Mesenchymal stem cell (in vitro differentiated cells and primary cell): Measurements from ENCODE around the gene ADGRV1.

Experiments
- DNase-seq: peaks from one replicate; pipeline ENCODE4 v3.0.0-alpha.2; 2013
- H2AFZ ChIP-seq: one replicate; pipeline ENCODE4 v1.6.1; 2013; ENCODE audit warnings: low read depth, mild to moderate bottlenecking, control low read depth, inconsistent platforms, low read length, moderate library complexity
- H2AK5ac ChIP-seq: 2 replicates; pipeline ENCODE4 v1.6.1; 2013; ENCODE audit warnings: low read length, moderate library complexity, mild to moderate bottlenecking, inconsistent platforms; ENCODE audit not compliant: severe bottlenecking
- H2BK120ac ChIP-seq: one replicate; pipeline ENCODE4 v1.6.1; 2013; ENCODE audit warnings: low read depth, mild to moderate bottlenecking, inconsistent platforms, low read length, moderate library complexity
- H2BK12ac ChIP-seq, 2 experiments: one replicate each; pipeline ENCODE4 v1.6.1; 2013; ENCODE audit warnings: inconsistent platforms in 2 of 2, low read length in 2 of 2, mild to moderate bottlenecking in 2 of 2, moderate library complexity in 2 of 2, control low read depth in 1 of 2
- H2BK15ac ChIP-seq: one replicate; pipeline ENCODE4 v1.6.1; 2013; ENCODE audit warnings: mild to moderate bottlenecking, low read depth, inconsistent platforms; ENCODE audit not compliant: poor library complexity, severe bottlenecking
- H2BK5ac ChIP-seq: 2 replicates; pipeline ENCODE4 v1.6.1; 2013; ENCODE audit warnings: low read depth, mild to moderate bottlenecking, low read length, control low read depth, inconsistent platforms; ENCODE audit not compliant: poor library complexity, severe bottlenecking
- H3K14ac ChIP-seq, 2 experiments: one replicate each; pipeline ENCODE4 v1.6.1; 2013; ENCODE audit warnings: inconsistent platforms in 2 of 2, low read length in 2 of 2, control low read depth in 1 of 2, mild to moderate bottlenecking in 1 of 2, moderate library complexity in 1 of 2
- H3K18ac ChIP-seq, 2 experiments: one replicate each; pipeline ENCODE4 v1.6.1; 2013; ENCODE audit warnings: inconsistent platforms in 2 of 2, low read length in 2 of 2, control low read depth in 1 of 2, low read depth in 1 of 2, mild to moderate bottlenecking in 1 of 2
- H3K23ac ChIP-seq, 2 experiments: one replicate each; pipeline ENCODE4 v1.6.1; 2013; ENCODE audit warnings: inconsistent platforms in 2 of 2, low read length in 2 of 2, mild to moderate bottlenecking in 2 of 2, moderate library complexity in 2 of 2, control low read depth in 1 of 2
- H3K27ac ChIP-seq: 2 replicates; pipeline ENCODE4 v1.5.1; 2013; ENCODE audit warnings: mild to moderate bottlenecking, moderate library complexity, low read length, control low read depth, inconsistent platforms; ENCODE audit not compliant: poor library complexity, severe bottlenecking
- H3K27me3 ChIP-seq, 2 experiments: 2 replicates each; pipeline versions ENCODE4 v1.6.1 to v1.7.0; 2013; ENCODE audit warnings: low read length in 2 of 2, mild to moderate bottlenecking in 2 of 2, moderate library complexity in 2 of 2, control low read depth in 1 of 2, inconsistent platforms in 1 of 2; ENCODE audit not compliant: control insufficient read depth in 1 of 2, insufficient read depth in 1 of 2
- H3K36me3 ChIP-seq, 2 experiments: 2 replicates each; pipeline versions ENCODE4 v1.6.1 to v1.7.0; 2013; ENCODE audit warnings: low read length in 2 of 2, control low read depth in 1 of 2, inconsistent platforms in 1 of 2, low read depth in 1 of 2, mild to moderate bottlenecking in 1 of 2; ENCODE audit not compliant: insufficient read depth in 2 of 2, control insufficient read depth in 1 of 2
- H3K4ac ChIP-seq, 2 experiments: one replicate each; pipeline ENCODE4 v1.6.1; 2013; ENCODE audit warnings: inconsistent platforms in 2 of 2, low read length in 2 of 2, mild to moderate bottlenecking in 2 of 2, moderate library complexity in 2 of 2, control low read depth in 1 of 2, low read depth in 1 of 2
- H3K4me1 ChIP-seq: 2 replicates; pipeline ENCODE4 v1.6.1; 2013; ENCODE audit warnings: low read depth, low read length, control low read depth; ENCODE audit not compliant: control insufficient read depth, insufficient read depth
- H3K4me2 ChIP-seq: 2 replicates; pipeline ENCODE4 v1.6.1; 2013; ENCODE audit warnings: low read length, mild to moderate bottlenecking, inconsistent platforms; ENCODE audit not compliant: poor library complexity, severe bottlenecking
- H3K4me3 ChIP-seq, 2 experiments: 2 replicates each; pipeline versions ENCODE4 v1.5.1 to v1.7.0; 2013; ENCODE audit warnings: low read length in 2 of 2, mild to moderate bottlenecking in 2 of 2, control low read depth in 1 of 2, low read depth in 1 of 2; ENCODE audit not compliant: insufficient read depth in 1 of 2
- H3K79me1 ChIP-seq: replicated peaks from 2 replicates; pipeline ENCODE4 v1.6.1; 2013; ENCODE audit warnings: mild to moderate bottlenecking, control low read depth, low read length, inconsistent platforms; ENCODE audit not compliant: poor library complexity, severe bottlenecking
- H3K9ac ChIP-seq: 2 replicates; pipeline ENCODE4 v1.7.0; 2013; ENCODE audit warnings: mild to moderate bottlenecking, low read length, moderate library complexity
- H3K9me3 ChIP-seq: 2 replicates; pipeline ENCODE4 v1.7.0; 2013; ENCODE audit warnings: mild to moderate bottlenecking, low read length; ENCODE audit not compliant: control insufficient read depth
- H4K8ac ChIP-seq: one replicate; pipeline ENCODE4 v1.6.1; 2013; ENCODE audit warnings: inconsistent platforms, mild to moderate bottlenecking, low read length, moderate library complexity
- H4K91ac ChIP-seq: one replicate; pipeline ENCODE4 v1.6.1; 2013; ENCODE audit warnings: mild to moderate bottlenecking, low read length, inconsistent platforms
- WGBS: methylation state at CpG from one replicate; pipeline ENCODE4 v1.1.7; 2013; ENCODE audit warnings: mixed read lengths; 5-methylcytosine and 5-hydroxymethylcytosine counted together

The ADGRV1 gene

DNA sequence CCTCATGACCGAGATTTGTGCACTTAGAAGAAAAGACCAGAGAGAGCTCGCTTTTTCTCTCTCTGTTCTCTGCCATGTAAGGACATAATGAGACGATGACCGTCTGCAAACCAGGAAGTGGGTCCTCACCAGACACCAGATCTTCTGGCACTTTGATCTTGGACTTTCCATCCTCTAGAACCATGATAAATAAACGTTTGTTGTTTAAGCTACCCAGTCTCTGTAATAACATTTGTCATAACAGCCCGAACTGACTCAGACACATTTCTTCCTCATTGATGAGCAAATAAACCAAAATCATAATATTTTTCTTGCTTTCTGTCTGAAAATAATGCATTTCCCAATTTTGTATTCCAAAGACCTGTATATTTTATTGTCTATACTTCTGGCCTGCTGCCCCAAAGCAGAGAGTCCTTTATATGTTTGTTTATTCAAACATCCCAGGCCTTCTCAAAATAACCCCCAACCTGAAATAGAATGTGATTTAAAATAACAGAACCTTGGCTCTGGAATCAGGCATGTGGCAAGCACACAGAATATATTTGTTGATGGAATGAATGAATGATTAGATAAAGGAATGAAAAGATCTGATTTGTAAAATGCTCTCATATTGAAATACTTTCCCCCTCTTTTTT is 396.5 kb downstream of the ADGRV1 start:
- Histone ChIP-seq H4K91ac (no peak overlapping the region), H2AFZ (no peak overlapping the region), H2BK15ac (no peak overlapping the region), H3K4ac (no peak overlapping the region), H3K23ac (no peak overlapping the region), H3K27ac (no peak overlapping the region), H3K79me1 (no peaks in the 10 kb centered on the region), H2AK5ac (no peak overlapping the region), H3K36me3 (no peaks in the 10 kb centered on the region), H3K4me2 (no peak overlapping the region), H3K4me1 (no peaks in the 10 kb centered on the region), H3K14ac (no peak overlapping the region), H2BK120ac (no peak overlapping the region), H4K8ac (no peak overlapping the region), H3K4me3 (no peak overlapping the region), H3K27me3 (no peaks in the 10 kb centered on the region), H3K9ac (no peak overlapping the region), H3K9me3 (no peaks in the 10 kb centered on the region), H3K18ac (no peak overlapping the region), H2BK12ac (no peak overlapping the region), H2BK5ac (no peak overlapping the region)
- DNase-seq, result no peak
- WGBS, result 60% methylated on average over 5 of the region's 6 CpGs

DNA sequence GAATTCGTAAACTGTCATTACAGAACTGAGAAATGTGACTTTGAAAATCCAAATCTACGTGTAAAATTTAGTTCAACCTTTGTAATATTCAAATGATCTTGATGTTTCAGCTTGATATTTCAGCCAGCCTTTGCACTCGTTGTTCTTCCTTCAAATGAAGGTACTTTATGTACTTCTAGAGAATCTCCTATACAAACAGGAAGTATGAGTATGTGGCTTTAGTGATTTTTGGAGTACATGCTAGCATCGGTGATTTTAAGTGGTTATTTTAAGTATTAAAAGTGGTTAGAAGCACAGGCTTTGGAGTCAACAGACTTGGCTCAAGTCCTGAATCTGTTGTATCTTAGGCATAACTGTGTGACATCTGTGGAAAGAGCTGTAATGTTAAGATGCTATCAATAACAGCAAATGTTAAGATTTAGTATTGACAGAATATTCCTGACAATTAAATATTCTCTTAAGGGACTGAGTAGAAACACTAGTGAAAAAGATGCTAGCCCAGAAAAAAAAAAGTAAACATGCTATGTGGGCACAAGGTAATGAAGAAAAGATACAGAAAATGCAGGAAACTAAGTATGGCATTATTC is 398.0 kb downstream of the ADGRV1 start:
- H4K8ac ChIP-seq, result no peak overlapping the region
- no peak overlapping the region for H3K14ac ChIP-seq
- no peak overlapping the region for H3K18ac ChIP-seq

DNA sequence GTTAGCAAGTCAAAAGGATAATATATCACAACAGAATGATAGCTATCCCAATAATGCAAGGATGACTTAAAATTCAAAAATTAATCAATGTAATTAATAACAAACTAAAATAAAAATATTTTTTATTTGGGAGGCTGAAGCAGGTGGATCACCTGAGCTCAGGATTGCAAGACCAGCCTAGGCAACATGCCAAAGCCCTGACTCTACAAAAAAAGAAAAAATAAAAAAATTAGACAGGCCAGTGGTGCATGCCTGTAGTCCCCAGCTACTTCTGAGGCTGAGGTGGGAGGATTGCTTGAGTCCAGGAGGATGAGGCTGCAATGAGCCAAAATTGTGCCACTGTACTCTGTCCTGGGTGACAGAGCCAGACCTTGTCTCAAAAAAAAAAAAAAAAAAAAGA is 399.3 kb downstream of the ADGRV1 start:
- no peak overlapping the region for H3K18ac ChIP-seq
- no peak for DNase-seq
- no peak overlapping the region for H2BK15ac ChIP-seq
- no peaks in the 10 kb centered on the region for H3K4me1 ChIP-seq
- H3K23ac ChIP-seq, result no peak overlapping the region
- H2AFZ ChIP-seq, result no peak overlapping the region
- no peaks in the 10 kb centered on the region for H3K27me3 ChIP-seq
- H4K91ac ChIP-seq, result no peak overlapping the region
- H3K4ac ChIP-seq, result no peak overlapping the region
- no peak overlapping the region for H2BK5ac ChIP-seq
- H2AK5ac ChIP-seq, result no peak overlapping the region
- H3K36me3 ChIP-seq, result no peaks in the 10 kb centered on the region
- no peak overlapping the region for H3K14ac ChIP-seq
- H3K79me1 ChIP-seq, result no peaks in the 10 kb centered on the region
- no peak overlapping the region for H2BK12ac ChIP-seq
- no peak overlapping the region for H2BK120ac ChIP-seq
- H3K9ac ChIP-seq, result no peak overlapping the region
- H3K4me2 ChIP-seq, result no peak overlapping the region
- no peak overlapping the region for H3K27ac ChIP-seq
- H4K8ac ChIP-seq, result no peak overlapping the region
- no peaks in the 10 kb centered on the region for H3K9me3 ChIP-seq
- H3K4me3 ChIP-seq, result no peak overlapping the region

More for the DNA sequence above, 398.0 kb downstream of the ADGRV1 start:
- WGBS, result 0% methylated on average over 1 of the region's 4 CpGs
- no peak overlapping the region for H2BK120ac ChIP-seq
- no peak overlapping the region for H2BK15ac ChIP-seq
- no peak overlapping the region for H4K91ac ChIP-seq
- no peak overlapping the region for H3K23ac ChIP-seq
- H3K4me3 ChIP-seq, result no peak overlapping the region
- no peak overlapping the region for H3K27ac ChIP-seq
- no peaks in the 10 kb centered on the region for H3K79me1 ChIP-seq
- H3K4ac ChIP-seq, result no peak overlapping the region
- peak; percentile 19 for DNase-seq
- no peak overlapping the region for H3K9ac ChIP-seq
- no peaks in the 10 kb centered on the region for H3K36me3 ChIP-seq
- no peaks in the 10 kb centered on the region for H3K27me3 ChIP-seq
- H2AFZ ChIP-seq, result no peak overlapping the region
- no peak overlapping the region for H2BK5ac ChIP-seq
- no peak overlapping the region for H3K4me2 ChIP-seq
- H3K9me3 ChIP-seq, result no peaks in the 10 kb centered on the region
- no peak overlapping the region for H2BK12ac ChIP-seq
- no peaks in the 10 kb centered on the region for H3K4me1 ChIP-seq
- no peak overlapping the region for H2AK5ac ChIP-seq

DNA sequence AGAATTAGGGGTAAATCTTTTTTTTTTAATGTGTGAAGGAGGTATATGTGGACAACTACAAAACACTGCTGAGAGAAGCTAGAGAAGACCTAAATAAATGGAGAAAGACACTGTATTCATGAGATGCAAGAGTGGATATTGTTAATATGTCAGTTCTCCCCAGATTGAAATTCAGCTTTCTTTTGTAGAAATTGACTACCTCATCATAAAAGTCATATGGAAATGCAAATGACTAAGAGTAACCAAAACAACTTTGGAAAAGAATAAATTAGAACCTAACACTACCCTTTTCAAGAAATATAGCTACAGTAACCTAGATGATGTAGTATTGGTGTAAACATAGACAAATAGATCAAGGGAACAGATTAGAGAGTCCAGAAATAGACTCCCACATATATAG is 400.7 kb downstream of the ADGRV1 start:
- H3K4me3 ChIP-seq, result no peak overlapping the region
- H2BK120ac ChIP-seq, result no peak overlapping the region
- DNase-seq, result peak; percentile 15
- H3K18ac ChIP-seq, result no peak overlapping the region
- no peaks in the 10 kb centered on the region for H3K9me3 ChIP-seq
- no peak overlapping the region for H4K91ac ChIP-seq
- H2AK5ac ChIP-seq, result no peak overlapping the region
- H2BK12ac ChIP-seq, result no peak overlapping the region
- H2BK5ac ChIP-seq, result no peak overlapping the region
- no peak overlapping the region for H2BK15ac ChIP-seq
- H3K27me3 ChIP-seq, result no peaks in the 10 kb centered on the region
- H3K79me1 ChIP-seq, result no peaks in the 10 kb centered on the region
- no peak overlapping the region for H2AFZ ChIP-seq
- no peak overlapping the region for H3K23ac ChIP-seq
- H3K9ac ChIP-seq, result no peak overlapping the region
- no peak overlapping the region for H3K27ac ChIP-seq
- no peak overlapping the region for H3K14ac ChIP-seq
- no peak overlapping the region for H3K4me2 ChIP-seq
- H3K4me1 ChIP-seq, result no peaks in the 10 kb centered on the region
- no peak overlapping the region for H3K4ac ChIP-seq
- H3K36me3 ChIP-seq, result no peaks in the 10 kb centered on the region
- H4K8ac ChIP-seq, result no peak overlapping the region
